AG04449 (cell line): ENCODE measurements around the gene ARL15.
"Not testable (repeated sequence)": the region's sequence is repeated elsewhere in the genome, so short reads cannot be mapped to it uniquely, and the experiment has no call there.

Experiments used
- CTCF ChIA-PET: fragments of 350-600 bp; formaldehyde crosslinking; extraction: SDS; loops from one replicate; lab custom pipeline; 2021; ENCODE audit warnings: antibody characterized with exemption; lab: Yijun Ruan, JAX
- POLR2A ChIA-PET: fragments of 400-600, 350-600 bp; formaldehyde crosslinking; extraction: SDS; loops from one replicate; lab custom pipeline; 2020; ENCODE audit warnings: antibody characterized with exemption, inconsistent platforms; lab: Yijun Ruan, JAX
- DNase-seq: peaks from one replicate; pipeline ENCODE4 v3.0.0-alpha.2; 2010; ENCODE audit warnings: low read depth, low spot score
- H3K4me3 ChIP-seq: 2 replicates; pipeline ENCODE4 v1.5.1; 2011; ENCODE audit warnings: low read depth, mild to moderate bottlenecking, control low read depth, low read length
- TF ChIP-seq, protein P1 (sequence below): IDR thresholded peaks from one replicate; pipeline ENCODE4 v1.5.1; 2011; ENCODE audit warnings: mild to moderate bottlenecking, moderate library complexity, low read length, control low read depth, inconsistent platforms; ENCODE audit not compliant: insufficient read depth; ENCODE audit errors: missing control alignments

The ARL15 gene

DNA sequence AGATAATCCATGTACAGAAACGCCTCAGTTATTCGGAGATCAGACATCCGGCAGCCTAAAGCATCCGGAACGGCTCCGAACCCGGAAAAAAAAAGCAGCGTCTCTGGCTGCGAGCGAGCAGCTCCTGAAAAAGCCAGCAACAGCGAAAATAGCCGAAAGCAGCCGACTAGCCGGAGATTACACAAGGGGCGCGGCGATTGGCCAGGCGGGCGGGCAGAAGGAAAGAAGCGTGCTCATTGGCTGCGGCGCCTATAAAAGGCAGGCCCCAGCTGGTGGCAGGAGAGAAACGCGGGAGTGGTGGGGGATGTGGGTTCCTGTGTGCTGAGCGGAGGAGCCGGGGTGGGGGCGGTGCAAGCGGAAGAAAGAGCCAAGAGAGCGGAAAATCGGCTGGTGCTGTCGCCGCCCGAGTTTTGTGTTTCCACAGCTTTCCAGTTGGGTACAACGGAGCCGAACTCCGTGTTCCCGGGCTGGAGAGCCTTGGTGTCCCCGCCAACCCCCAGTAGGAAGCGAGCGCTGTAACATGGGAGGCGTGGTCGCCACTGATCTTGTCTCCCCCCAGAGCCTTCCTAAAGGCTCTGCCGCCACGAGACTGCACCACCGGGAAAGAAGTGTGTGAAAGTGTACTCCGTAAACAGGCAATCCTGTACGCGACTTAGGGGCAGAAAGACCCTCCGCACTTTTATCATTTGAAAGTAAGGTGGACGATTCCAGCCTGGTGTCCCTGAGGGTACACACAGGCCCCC is at the start of gene ARL15:
Gene ARL15 (minus strand): TSS at position 141 of the 743 bp plus-strand sequence.
- H3K4me3 ChIP-seq: peak within 1 kb of the TSS; percentile 83
- DNase-seq: peak; percentile 73
- TF ChIP-seq, protein P1, sequence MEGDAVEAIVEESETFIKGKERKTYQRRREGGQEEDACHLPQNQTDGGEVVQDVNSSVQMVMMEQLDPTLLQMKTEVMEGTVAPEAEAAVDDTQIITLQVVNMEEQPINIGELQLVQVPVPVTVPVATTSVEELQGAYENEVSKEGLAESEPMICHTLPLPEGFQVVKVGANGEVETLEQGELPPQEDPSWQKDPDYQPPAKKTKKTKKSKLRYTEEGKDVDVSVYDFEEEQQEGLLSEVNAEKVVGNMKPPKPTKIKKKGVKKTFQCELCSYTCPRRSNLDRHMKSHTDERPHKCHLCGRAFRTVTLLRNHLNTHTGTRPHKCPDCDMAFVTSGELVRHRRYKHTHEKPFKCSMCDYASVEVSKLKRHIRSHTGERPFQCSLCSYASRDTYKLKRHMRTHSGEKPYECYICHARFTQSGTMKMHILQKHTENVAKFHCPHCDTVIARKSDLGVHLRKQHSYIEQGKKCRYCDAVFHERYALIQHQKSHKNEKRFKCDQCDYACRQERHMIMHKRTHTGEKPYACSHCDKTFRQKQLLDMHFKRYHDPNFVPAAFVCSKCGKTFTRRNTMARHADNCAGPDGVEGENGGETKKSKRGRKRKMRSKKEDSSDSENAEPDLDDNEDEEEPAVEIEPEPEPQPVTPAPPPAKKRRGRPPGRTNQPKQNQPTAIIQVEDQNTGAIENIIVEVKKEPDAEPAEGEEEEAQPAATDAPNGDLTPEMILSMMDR: no peak
- ChIA-PET CTCF (interaction anchor here (0.6 to 8.0 kb wide), 17 partner anchors 9 to 595 kb away, joined by 3 to 45 read pairs (median 5); no protein-coding TSS in a partner anchor), POLR2A (interaction anchor here (0.6 to 2.4 kb wide), 46 partner anchors 9 to 956 kb away, joined by 3 to 23 read pairs (median 4); partner anchors contain the start of gene HSPB3)

DNA sequence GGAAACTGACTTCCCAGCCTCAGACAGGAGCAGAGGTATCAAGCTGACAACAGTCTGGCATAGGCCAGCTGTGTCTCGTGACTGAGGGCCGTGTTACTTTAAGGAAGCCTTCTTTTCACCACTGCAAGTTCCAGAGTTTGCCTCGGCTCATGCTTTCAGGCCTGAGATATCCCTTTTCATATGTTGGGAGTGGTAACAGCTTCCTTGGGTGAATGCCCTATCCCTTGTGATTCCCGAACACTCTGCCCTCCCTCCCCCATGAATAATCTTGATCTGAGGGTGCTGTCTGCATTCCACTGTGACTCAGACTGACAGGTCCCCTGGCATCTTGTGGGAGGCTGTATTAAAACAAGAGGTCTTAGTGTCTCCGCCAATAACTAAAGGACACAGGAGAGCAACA is 49.7 kb upstream of the ARL15 start:
- TF ChIP-seq, protein P1: no peak
- H3K4me3 ChIP-seq: no peak overlapping the region
- CTCF ChIA-PET: interaction anchor here (0.8 to 1.2 kb wide), 4 partner anchors 17 to 507 kb away, joined by 3 to 5 read pairs (median 4); no protein-coding TSS in a partner anchor
- POLR2A ChIA-PET: interaction anchor here (1.0 to 1.9 kb wide), 3 partner anchors 30 to 50 kb away, joined by 3 to 7 read pairs (median 4); partner anchors contain the start of gene ARL15
- DNase-seq: no peak

DNA sequence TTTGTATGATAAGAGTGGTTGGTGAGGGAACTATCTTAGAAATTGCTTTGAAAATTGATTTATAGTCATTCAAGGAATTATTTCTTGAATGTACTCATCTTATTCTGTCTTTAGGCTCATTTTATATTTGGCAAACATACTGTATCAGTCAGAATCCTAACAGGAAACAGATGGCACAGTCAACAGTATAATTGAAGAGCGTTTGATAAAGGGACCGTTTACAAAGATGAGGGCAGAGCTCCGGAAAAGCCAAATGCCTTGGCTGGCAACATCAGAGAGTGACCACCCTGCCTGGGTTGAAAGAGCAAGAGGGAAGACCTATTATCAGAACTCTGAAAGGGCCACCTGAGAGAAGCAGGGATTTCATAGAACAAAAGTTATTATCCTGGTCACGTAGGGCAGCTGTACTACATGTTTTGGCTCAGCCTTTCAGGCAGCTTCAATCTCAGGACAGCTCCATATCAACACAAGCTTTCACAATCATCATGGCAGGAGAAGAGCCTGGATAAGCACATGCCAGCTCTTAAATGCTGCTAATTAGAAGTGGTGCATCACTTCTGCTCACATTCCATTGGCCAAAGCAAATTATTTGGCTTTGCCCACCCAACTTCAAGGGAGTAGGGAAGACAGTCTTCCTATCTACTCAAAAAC is 47.2 kb upstream of the ARL15 start:
- H3K4me3 ChIP-seq: no peak overlapping the region
- TF ChIP-seq, protein P1: no peak
- DNase-seq: no peak
- ChIA-PET CTCF (interaction anchor here (1.3 to 1.6 kb wide), 2 partner anchors 28 to 30 kb away, joined by 3 read pairs; no protein-coding TSS in a partner anchor), POLR2A (interaction anchor here (0.9 to 1.0 kb wide), 2 partner anchors 47 to 167 kb away, joined by 3 to 4 read pairs; partner anchors contain the start of gene ARL15)

DNA sequence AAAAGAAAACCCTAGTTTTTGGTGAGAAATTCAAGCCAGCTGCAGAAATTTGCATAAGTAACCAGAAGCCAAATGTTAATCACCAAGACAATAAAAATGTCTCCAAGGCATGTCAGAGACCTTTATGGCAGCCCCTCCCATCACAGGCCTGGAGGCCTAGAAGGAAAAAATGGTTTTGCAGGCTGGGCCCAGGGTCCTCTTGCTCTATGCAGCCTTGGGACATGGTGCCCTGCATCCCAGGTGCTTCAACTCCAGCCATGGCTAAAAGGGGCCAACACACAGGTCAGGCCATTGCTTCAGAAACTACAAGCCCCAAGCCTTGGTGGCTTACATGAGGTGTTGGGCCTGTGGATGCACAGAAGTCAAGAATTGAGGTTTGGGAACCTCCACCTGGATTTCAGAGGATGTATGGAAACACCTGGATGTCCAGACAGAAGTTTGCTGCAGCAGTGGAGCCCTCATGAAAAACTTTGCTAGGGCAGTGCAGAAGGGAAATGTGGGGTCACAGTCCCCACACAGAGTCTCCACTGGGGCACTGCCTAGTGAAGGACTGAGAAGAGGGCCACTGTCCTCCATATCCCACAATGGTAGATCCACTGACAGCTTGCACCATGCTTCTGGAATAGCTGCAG is 43.7 kb upstream of the ARL15 start:
- DNase-seq, H3K4me3 ChIP-seq, POLR2A ChIA-PET: not testable (repeated sequence)
- CTCF ChIA-PET: interaction anchor here (1.1 to 1.3 kb wide), 2 partner anchors 9 to 110 kb away, joined by 3 read pairs; no protein-coding TSS in a partner anchor

DNA sequence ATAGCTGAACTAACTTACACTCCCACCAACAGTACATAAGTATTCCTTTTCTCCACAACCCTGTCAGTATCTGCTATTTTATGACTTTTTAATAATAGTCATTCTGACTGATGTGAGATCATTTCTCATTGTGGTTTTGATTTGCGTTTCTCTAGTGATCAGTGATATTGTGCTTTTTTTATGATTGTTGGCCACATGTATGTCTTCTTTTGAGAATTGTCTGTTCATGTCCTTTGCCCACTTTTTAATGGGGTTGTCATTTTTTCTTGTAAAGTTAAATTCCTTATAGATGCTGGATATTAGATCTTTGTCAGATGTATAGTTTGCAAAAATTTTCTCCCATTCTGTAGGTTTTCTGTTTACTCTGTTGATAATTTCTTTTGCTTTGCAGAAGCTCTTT is 42.2 kb upstream of the ARL15 start:
- CTCF ChIA-PET: interaction anchor here (1.3 to 1.5 kb wide), 2 partner anchors 23 to 109 kb away, joined by 3 read pairs; no protein-coding TSS in a partner anchor
- POLR2A ChIA-PET: not testable (repeated sequence)

DNA sequence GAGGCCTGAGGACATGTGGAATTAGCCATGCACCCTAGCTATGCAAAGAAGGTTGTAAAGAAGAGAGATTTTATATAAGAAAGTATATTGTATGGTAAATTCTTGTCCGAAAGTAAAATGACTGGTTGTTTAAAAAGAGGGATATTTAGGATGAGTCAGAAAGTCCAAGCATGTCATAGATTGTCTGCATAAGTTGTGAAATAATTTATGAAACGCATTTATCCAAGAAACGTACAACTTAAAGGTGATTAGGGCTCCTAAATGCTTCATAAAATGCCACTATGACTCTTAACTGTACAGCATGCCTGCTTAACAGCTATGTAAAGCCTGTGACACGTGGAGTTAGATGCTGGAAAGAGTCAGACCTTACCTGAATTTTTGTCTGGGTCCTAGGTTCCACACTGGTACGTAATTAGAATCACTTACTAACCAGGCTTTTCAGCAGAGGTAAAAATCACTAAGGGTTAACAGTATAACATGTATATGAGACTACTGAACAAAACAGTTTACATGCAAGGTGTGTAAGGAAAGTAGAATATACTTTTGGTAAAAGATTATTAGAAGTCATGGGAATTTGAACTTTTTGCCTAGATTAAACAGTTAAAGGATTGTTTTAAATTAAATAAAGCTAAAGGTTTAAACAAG is 37.0 kb upstream of the ARL15 start:
- ChIA-PET POLR2A (no interaction called here), CTCF (interaction anchor here (1.1 kb wide), 1 partner anchor 15 kb away, joined by 3 read pairs; no protein-coding TSS in a partner anchor)
- no peak overlapping the region for H3K4me3 ChIP-seq
- no peak for DNase-seq
- TF ChIP-seq, protein P1: no peak

More for the DNA sequence above, 42.2 kb upstream of the ARL15 start:
- not testable (repeated sequence) for DNase-seq, H3K4me3 ChIP-seq
